ENCODE data around the gene CRIM1.

CRIM1 gene

DNA sequence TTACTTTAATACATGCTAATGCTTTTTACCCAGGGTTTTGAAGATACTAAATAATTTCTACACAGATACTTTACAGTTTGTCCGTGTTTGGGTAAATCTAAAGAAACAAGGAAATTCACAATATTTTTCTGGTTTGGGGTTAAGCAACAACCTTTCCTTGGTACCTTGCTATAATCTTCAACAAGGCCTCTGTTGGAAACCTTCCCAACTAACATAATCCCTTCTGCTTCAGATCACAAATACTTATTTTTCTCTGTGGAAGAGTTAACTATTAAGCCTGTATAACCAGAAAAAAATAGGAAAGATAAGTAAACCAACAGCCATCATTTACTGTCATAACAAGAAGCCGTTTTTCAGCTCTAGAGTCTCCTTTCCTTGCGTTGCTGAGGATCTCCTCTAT lies 227.4 kb downstream of the CRIM1 start:
- ChIA-PET POLR2A (ENCODE audit: low non-redundant PET) (no interaction called here), CTCF (no interaction called here)
- TF ChIP-seq CTCF (conservative IDR thresholded peaks at IDR 0.05; ENCODE audit: low read depth) = no peak

GRCh38 chr2:36584148-36584794 lies 228.7 kb downstream of the CRIM1 start:
- ChIA-PET CTCF (no interaction called here), POLR2A (ENCODE audit: low non-redundant PET) (no interaction called here)
- H3K27ac ChIP-seq = no peak overlapping the region
- TF ChIP-seq CTCF (conservative IDR thresholded peaks at IDR 0.05; ENCODE audit: low read depth) = no peak
- no peak for DNase-seq (ENCODE audit: low spot score)

More for the DNA sequence above, 227.4 kb downstream of the CRIM1 start:
- DNase-seq (ENCODE audit: low spot score) = no peak
- no peak overlapping the region for H3K27ac ChIP-seq

GRCh38 chr2:36586672-36587071 lies 231.1 kb downstream of the CRIM1 start:
- POLR2A ChIA-PET (ENCODE audit: low non-redundant PET) = no interaction called here
- no peak for DNase-seq (ENCODE audit: low spot score)
- CTCF ChIA-PET = no interaction called here
- no peak overlapping the region for H3K27ac ChIP-seq
- no peak for TF ChIP-seq CTCF (conservative IDR thresholded peaks at IDR 0.05; ENCODE audit: low read depth)

DNA sequence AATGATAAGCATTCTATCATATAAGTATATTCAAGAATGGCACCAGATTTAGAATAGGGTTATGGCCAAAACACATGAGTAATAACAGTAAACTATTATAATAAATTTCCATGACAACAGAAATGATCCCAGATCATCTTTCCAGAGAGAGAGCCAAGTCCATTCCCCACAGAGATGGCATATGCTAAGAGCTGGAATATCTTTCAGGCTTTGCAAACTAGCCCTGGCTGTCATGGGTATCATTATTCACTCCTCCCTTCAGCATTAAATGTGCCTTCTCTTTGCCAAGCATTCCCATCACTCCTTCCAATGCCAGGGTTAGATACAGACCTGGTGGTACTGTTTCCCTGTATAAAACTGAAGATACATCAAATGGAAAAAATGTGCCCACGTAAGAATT lies 231.5 kb downstream of the CRIM1 start:
- no peak for TF ChIP-seq CTCF (conservative IDR thresholded peaks at IDR 0.05; ENCODE audit: low read depth)
- H3K27ac ChIP-seq = no peak overlapping the region
- ChIA-PET POLR2A (ENCODE audit: low non-redundant PET) (no interaction called here), CTCF (no interaction called here)
- DNase-seq (ENCODE audit: low spot score) = no peak

DNA sequence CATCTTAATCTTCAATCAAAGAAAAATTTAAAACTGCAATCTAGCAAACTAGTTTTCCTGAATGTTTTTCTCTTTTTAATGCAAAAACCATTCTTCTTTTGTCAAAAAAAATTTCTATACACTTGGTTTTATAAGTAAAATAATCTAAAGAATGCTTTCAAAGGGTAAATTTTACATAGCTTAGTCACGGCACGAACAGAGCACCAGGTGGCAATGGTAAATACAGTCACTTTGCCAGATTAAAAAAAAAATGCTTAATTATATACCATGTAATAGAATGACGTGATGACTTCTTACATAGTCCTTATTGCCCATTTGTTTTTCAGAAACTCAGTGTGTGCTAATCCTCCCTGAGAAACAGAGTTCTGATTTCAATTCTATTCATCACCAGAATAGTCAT lies 232.0 kb downstream of the CRIM1 start:
- DNase-seq (ENCODE audit: low spot score) = no peak

GRCh38 chr2:36589230-36589630 lies 233.7 kb downstream of the CRIM1 start:
- H3K27ac ChIP-seq = no peak overlapping the region
- ChIA-PET POLR2A (ENCODE audit: low non-redundant PET) (no interaction called here), CTCF (interaction anchor here (0.5 kb wide), 1 partner anchor 517 kb away, joined by 3 read pairs; no protein-coding TSS in a partner anchor)
- no peak for DNase-seq (ENCODE audit: low spot score)
- TF ChIP-seq CTCF (conservative IDR thresholded peaks at IDR 0.05; ENCODE audit: low read depth) = no peak

More for the DNA sequence above, 232.0 kb downstream of the CRIM1 start:
- no peak overlapping the region for H3K27ac ChIP-seq
- ChIA-PET POLR2A (ENCODE audit: low non-redundant PET) (no interaction called here), CTCF (interaction anchor here (0.6 kb wide), 1 partner anchor 705 kb away, joined by 3 read pairs; no protein-coding TSS in a partner anchor)
- no peak for TF ChIP-seq CTCF (conservative IDR thresholded peaks at IDR 0.05; ENCODE audit: low read depth)

Data from RWPE1 (cell line).